Measurements from ENCODE around the gene KDM4B.

- TF ChIP-seq POLR2A (IDR thresholded peaks at IDR 0.05) (no peak), CTCF (IDR thresholded peaks at IDR 0.05) (no peak)
Measured at GRCh38 chr19:5076440-5077208, 107.7 kb downstream of the KDM4B start.

Data from Peyer's patch (tissue), 4 donors.